Breast epithelium (tissue), 3 donors: ENCODE data around the gene SPTLC2.

Experiments used
- CTCF ChIP-seq, 3 donors: fragments of 450-650 bp; IDR thresholded peaks; one replicate each; pipeline ENCODE4 v1.5.1; 2016 to 2017; ENCODE audit warnings: antibody characterized with exemption in 3 of 3, mild to moderate bottlenecking in 3 of 3, moderate library complexity in 3 of 3
- POLR2A ChIP-seq: fragments of 450-650 bp; IDR thresholded peaks from one replicate; pipeline ENCODE4 v1.6.1; 2016; ENCODE audit warnings: antibody characterized with exemption, mild to moderate bottlenecking, moderate library complexity
- POLR2AphosphoS5 ChIP-seq, 3 donors: sonication (generic); formaldehyde crosslinking; IDR thresholded peaks; one replicate each; pipeline ENCODE4 v1.6.1; 2017; ENCODE audit warnings: antibody characterized with exemption in 3 of 3

GRCh38 chr14:77607741-77608302 is 8.6 kb downstream of the SPTLC2 start:
- TF ChIP-seq CTCF (IDR thresholded peaks at IDR 0.05) (no peak), POLR2AphosphoS5 (IDR thresholded peaks at IDR 0.05) (no peak), POLR2A (no peak)
